Hepatic stellate cell (primary cell): ENCODE measurements around the gene MGAT3.
"Not testable (repeated sequence)": the region's sequence is repeated elsewhere in the genome, so short reads cannot be mapped to it uniquely, and the experiment has no call there.

ENCODE experiments used
- DNase-seq: peaks from one replicate; pipeline ENCODE4 v3.0.0; 2011; ENCODE audit warnings: low spot score

The MGAT3 gene

DNA sequence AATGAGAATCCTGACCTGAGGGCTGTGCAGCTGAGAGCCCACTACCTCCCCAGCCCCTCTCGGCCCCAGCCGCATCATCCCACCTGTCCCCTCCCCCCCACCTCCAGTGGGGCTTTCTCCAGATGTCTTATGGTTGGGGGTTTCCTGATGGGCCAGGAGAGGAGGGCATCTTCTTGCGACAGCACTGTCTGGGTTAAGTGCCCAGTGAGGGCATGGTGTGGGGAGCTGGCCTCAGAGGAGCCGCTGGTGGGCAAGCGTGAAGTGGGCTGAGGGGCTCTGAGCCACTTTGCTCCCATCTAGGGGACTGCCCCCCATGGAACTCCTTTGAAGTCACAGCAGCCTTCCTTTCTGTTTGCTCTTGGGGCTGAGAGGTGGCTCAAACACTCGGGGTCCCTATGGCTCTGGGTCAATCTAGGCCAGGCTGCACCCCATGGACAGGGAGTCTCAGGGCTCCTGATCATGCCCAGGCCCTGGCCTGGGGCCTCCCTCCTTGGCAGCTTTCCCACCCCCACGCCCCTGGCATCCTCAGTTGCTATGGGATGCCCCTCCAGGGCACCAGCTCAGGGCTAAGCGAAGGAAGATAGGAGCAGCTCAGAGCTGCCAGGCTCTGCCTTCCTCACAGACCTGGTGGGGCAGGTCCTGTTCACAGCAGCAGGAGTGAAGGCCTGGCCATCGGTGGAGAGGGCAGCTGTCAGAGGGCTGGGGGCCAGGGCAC lies 34.3 kb downstream of the MGAT3 start:
- no peak for DNase-seq

DNA sequence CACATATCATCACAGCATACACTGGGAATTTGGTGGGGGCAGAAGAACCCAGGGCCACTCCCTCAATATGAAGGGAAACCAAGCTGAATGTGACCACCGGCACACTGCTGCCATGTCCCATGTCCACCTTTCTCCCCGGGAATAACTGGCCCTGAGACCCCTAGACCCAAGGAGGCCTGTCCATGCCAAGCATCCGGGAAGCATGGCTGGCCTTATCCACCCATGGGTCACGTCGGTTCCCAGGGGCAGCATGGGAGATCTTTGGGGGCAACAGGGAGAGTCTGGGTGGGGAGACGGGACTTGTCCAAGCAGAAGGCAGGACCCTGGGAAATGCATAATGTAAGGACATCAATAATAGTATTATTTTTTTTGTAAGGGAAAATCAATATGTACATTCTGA lies 34.9 kb downstream of the MGAT3 start:
- no peak for DNase-seq

DNA sequence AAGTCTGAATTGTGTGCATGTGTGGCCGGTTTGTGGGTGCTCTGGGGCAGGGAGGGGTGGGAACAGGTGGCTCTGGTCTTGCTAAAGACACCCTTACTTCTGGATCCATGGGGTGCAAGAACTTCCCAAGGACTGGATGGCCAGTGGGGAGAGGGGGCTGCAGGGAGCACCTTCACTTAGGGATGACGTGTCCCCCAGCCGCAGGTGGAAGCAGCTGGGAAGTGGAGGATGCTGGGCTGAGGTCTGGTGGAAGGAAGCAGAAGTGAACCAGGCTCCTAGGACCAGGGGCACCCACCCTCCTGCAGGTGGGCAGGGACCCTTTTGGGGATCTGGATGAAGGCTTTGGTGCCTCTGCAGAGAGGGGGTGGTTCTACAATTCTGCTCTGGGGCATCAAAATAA lies 35.4 kb downstream of the MGAT3 start:
- no peak for DNase-seq

DNA sequence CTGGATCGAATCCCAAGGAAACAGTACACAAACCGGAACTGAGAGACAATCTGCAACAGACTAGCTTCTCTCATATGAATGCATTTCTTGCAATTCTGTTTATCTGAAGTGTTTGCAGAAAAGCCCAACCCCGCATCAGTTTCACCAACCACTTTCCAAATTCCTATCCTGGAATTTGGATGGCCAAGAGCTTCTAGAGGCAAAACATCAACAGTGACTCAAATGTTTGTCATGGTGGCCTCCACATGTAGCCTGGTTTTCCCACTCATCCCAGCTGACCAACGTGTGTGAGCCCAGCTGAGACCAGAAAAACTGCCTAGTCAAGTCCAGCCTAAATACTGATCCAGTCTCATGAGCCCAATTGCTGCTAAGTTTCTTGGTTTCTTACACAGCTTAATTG lies 36.9 kb downstream of the MGAT3 start:
- DNase-seq = peak; percentile 95

DNA sequence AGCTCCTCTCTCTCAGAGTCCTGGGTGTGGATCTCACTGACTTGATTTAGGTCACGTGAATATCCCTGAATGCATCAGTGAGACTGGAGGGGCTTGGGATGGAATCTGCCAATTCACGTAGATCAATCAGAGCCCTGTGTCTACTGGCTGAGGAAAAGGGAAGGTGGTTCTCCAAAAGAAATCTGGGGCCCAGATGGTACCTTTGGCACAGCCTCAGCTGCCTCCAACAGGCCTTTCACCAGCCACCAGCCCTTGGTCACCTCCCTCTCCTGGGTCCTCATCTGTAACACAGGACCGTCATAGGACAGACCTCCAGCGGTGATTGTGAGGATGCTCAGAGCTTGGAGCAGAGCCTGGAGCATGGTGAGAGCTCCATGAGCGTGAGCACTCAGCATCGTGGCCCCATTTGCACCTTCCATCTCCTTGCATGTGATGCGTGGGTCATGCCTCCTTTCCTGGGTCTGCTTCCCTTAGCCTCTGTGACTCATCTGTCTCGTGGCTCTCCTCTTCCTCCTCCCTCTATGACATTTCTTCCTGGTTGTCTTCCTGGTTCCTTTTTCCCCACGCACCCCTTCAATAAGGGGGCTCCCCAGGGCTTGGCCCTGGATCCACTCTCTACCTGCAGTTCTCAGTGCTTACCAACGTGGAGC lies 37.8 kb downstream of the MGAT3 start:
- no peak for DNase-seq

DNA sequence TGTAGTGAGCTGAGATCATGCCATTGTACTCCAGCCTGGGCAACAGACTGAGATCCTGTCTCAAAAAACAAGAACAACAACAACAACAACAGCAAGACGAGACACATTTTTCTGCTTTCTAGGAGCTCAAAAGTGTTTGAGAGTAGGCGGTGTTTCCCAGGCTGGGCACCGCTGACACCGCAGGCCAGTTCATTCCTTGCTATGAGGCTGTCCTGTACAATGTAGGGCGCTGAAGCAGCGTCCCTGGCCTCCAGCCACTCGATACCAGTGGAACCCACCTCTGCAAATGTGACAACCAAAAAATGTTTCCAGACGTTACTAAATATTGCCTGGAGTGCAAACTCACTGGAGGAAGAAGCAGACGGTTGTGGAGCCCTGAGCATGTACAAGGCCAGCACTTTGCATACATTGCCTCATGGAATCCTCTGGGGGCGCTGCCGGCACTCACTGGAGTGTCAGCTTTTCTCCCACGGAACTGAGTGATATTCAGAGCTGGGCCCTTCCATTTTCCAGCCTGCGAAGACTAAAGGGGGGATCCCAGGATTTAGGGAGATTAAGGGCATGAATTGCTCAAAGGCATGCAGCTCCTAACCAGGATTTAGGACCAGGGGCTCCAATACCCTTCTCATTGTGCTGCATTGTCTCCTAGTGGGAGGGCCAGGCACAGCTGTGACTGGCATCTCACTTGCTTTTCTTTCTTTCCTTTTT lies 39.5 kb downstream of the MGAT3 start:
- DNase-seq = peak; percentile 66

DNA sequence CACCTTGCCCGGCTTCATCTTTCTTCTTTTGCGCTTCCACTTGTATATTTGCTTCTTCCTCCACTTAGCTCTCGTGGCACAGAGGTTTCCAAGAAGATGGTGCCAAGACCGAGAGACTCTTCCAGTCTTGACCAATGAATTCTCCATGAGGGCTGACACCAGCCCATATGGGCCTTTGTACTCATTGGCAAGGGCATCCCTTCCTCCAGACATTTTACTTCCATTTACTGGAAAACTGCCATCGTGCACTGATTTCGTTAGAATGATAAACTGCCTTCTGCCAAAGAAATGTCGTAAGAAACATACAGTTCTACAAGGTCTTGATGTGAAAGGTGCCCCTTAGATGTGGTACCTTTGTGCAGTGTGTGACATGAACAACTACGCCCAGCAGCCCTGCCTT lies 40.6 kb downstream of the MGAT3 start:
- DNase-seq = no peak

DNA sequence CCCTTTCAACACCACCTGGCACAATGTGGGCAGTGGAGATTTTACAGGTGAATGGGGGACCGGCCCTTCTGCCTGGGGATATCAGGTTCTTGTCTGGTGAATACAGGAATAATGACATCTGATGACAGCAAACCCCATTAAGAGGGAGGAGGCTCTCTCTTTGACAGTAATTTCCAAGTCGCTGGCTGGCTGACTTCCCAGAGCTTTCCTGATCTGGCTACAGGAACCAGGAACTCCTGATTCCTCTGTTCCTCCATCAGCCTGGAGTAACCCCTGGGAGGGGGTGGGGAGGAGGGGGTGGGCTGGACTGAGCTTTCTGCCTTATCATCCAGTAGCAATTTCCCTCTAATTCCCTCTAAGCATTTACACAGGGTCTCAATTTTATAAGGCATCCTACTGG lies 41.6 kb downstream of the MGAT3 start:
- no peak for DNase-seq

DNA sequence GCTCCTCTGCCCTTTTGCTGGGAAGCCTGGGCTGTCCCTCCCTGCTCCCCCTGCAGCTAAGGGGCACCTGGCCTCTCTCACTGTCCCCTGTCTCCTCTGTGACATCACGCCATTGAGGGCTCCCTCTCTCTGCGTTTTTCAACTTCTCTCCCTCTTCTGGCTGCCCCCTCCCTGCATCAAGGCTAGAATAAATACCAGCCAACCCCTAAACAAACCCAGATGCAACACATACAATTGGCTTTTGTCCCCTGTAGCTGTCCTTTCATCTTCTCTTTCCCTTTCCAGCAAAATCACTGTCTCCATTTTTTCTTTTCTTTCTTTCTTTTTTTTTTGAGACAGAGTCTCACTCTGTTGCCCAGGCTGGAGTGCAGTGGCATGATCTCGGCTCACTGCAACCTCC lies 42.0 kb downstream of the MGAT3 start:
- DNase-seq = no peak

DNA sequence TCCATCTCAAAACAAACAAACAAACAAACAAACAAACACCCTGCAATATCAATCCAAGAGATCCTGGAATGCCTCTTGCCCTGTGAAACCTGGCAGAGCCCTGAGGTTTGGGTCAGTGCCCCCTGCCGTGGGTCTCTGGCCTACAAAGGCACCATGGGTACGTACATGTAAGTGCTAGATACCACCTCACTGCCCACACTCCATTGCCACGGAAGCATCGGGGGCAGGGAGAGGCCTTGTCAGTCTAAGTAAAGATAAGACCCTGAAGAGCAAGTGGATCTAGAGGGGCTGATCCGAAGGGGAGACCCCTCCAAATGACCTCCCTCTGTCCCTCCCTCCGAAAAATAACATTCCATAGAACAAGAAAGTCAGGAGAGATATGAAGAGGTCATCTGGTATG lies 43.3 kb downstream of the MGAT3 start:
- DNase-seq = no peak

DNA sequence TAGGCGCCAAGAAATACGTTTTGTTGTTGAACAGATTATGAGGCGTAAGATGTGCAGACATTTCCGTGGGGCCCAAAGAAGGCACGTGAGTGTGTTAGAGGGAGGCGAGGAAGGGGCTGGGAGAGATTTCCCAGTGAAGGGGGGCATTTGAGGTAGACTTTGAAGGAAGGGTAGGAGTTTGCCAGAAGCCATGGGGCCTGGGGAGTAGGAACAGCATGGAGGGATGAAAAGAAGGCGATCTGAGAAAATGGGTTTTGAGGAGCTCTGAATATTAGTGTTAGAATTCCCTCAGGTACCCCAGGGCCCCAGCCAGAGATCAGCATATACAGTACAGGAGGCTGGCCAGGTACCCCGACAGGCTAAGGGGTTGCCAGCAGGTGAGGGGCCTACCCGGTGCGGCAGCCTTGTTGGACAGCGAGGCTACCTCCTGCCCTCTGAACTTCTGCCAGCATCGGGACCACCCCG lies 44.9 kb downstream of the MGAT3 start:
- DNase-seq = no peak

DNA sequence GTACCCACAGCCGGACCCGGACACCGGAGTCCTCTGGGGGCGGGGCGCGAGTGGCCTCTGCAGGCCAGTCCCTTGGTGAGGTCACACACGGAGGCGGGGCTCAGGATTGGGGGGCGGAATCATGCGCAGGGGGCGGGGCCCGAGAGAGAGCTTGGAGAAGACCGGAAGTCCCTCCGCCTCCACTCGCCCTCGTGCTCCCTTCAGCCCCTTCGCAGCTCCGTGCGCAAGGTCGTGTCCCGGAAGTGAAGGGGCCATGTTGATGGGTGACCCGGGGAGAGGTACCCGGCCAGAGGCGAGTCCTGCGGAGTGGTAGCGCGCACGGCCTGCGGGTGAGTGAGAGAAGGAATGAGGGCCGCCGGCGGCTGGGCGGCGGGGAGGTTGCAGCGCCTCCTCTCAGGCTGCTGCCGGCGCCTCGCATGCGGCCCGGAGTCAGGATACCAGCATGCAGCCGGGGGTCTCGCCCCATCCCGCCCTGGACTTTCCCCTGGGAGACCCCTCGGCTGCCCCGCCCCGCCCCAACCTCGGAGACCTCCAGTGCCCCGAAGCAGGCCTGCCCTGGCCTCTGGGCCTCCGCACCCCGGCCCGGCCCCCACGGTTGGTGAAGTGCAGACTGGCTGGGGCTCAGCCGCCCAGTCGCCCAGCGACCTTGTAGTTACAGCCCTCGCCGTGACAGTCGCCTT lies 45.4 kb downstream of the MGAT3 start, which contains the start of gene MIEF1:
Gene MIEF1, plus strand, starts transcription at position 182 of the 680 bp plus-strand sequence. CDS start 9,005 bp downstream, outside the sequence.
- DNase-seq = peak; percentile 94

DNA sequence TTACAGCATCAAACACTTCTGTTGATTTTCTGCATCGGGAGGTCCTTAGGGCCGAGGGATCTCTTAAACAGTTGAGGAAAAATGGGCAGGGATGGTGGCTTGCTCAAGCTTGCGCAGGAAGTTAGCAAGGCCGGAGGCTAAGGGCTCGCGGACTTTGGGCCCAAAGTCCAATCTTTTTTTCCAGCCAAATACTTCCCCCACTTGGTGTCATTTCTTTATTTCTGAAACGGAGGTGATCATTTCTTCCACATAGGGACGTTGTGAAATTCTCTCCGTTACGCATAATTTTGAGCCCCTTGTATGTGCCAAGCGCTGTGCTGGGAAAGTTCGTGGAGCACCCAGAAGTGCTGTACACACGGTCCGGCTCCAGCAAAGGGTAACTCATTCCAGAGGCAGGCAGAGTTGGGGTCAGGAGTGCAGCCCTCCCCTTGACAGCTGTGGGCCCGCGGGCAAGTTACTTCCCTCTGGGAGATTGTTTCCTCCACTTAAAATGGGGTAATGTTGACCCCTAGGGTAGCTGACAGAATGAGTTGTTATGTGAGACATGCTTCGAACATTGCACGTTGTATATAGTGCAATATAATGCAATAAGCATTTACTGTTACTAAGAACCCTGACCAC lies 46.1 kb downstream of the MGAT3 start:
- no peak for DNase-seq

DNA sequence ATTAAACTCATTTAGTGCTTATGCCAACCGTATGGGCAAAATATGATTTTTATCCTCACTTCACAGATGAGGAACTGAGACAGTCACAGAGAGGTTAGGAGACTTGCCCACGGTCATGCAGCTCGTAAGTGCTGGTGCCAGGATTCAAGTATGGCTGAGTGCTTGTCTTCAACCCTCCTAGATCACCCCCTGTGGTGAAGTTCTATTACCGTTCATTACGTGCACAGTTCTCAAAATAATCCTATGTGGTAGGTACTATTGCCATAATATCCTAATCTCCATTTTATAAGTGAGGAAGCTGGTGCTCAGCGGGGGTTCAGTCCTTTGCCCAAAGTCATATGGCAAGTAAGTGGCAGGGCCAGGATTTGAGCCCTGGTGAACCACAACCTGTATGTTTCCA lies 46.8 kb downstream of the MGAT3 start:
- no peak for DNase-seq

DNA sequence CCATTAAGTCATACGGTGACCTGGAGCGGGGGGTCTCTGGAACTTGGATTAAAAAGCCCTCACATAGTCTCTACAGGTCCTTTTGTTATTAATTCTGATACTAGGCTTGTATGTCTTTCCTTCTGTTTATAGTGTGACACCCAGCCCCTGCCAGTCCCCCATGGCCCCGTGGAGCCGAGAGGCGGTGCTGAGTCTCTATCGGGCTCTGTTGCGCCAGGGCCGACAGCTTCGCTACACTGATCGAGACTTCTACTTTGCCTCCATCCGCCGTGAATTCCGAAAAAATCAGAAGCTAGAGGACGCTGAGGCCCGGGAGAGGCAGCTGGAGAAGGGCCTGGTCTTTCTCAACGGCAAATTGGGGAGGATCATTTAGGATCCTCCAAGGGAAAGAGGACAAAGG lies 47.3 kb downstream of the MGAT3 start:
- DNase-seq = no peak

DNA sequence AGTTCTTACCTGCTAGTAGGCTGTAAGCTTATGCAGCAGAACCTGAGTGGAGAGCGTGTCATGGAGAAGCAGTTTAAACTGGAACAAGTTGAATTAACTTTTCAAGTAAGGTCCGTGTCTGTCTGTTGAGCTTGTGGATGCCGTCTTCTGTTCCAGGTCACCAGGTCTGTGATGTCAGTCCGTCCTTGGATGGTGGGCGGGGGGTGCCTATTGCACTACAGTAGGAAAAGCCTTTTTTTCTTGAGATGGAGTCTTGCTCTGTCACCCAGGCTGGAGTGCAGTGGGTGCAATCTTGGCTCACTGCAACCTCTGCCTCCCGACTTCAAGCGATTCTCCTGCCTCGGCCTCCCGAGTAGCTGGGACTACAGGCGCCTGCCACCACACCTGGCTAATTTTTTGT lies 50.2 kb downstream of the MGAT3 start:
- DNase-seq = not testable (repeated sequence)

DNA sequence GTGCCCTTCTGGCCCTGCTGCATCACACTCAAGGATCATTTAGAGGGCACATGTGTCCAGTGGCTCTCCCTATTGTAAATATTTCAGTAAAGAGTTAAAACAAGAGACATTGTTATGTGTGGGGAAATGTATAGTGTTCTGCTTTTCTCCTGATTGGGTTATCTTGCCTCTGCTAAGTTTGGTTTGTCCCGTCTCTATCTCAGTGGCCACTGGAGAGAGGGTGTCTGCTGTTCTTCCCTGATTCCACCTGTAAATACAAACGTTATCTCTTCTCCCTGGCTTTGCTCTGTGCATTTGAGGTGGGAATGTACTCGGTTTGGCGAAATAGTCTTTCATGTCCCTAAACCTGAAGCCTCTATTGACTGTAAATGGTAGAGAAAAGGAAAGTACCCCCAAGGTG lies 51.6 kb downstream of the MGAT3 start:
- DNase-seq = no peak

DNA sequence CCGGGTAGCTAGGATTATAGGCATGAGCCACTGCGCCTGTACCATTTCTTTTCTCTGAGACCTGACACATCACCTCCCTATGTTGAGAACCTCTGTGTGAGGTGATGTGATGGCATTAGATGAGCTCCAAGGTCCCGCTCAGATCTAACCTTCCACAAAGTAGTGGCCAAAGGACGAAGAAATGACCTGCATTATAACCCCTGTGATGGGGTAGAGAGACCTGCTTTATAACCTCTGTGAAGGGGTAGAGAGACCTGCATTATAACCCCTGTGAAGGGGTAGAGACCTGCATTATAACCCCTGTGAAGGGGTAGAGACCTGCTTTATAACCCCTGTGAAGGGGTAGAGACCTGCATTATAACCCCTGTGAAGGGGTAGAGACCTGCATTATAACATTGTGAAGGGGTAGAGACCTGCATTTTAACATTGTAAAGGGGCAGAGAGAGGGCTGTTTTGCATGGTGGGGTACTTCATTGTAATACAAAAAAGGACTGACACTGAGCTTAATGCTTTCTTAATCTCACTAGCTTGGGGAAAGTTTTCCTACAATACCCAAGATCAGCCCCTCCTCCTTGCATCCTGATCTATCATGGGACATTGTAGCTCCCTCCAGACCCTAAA lies 53.8 kb downstream of the MGAT3 start:
- no peak for DNase-seq

DNA sequence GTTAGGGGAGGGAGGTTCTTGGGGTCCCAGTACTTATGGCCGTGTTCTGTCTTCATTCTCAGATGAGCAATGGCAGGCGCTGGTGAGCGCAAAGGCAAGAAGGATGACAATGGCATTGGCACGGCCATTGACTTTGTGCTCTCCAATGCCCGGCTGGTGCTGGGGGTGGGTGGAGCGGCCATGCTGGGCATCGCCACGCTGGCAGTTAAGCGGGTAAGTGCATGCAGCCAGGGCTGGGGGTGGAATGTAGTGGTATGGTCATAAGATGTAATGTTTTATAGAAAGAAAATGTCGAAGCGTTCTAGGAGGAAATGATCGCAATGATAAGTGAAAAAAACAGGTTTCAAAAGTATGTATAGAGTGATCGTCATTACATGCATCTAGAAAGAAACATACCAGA lies 54.4 kb downstream of the MGAT3 start:
- no peak for DNase-seq

DNA sequence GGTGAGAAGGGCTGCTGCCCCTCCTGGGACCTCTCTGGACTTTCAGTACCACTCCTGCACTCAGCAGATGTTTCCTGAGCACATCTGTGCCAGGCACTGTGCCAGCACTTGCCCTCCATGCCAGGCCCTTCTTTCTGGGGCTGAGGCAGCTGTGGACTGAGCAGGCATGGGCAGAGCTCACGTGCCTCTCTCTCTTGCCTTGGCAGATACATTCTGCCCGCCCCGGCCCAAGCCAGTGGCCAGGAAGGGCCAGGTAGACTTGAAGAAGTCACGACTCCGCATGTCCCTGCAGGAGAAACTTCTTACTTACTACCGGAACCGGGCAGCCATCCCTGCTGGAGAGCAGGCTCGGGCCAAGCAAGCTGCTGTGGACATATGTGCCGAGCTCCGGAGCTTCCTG lies 55.2 kb downstream of the MGAT3 start:
- DNase-seq = no peak

DNA sequence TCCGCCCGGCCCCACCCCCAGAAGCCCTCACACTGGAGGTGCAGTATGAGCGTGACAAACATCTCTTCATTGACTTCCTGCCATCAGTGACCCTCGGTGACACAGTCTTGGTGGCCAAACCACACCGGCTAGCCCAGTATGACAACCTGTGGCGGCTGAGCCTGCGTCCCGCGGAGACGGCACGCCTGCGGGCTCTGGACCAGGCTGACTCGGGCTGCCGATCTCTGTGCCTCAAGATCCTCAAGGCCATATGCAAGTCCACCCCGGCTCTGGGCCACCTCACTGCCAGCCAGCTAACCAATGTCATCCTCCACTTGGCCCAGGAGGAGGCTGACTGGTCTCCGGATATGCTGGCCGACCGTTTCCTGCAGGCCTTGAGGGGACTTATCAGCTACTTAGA lies 57.0 kb downstream of the MGAT3 start:
- DNase-seq = no peak
